Ovary (tissue), 3 donors: ENCODE results near the gene DEUP1.

Source experiments
- POLR2A ChIP-seq: fragments of 450-650 bp; IDR thresholded peaks from one replicate; pipeline ENCODE4 v1.6.1; 2017; ENCODE audit warnings: antibody characterized with exemption, mild to moderate bottlenecking, moderate library complexity
- TF ChIP-seq, protein P1 (sequence below), 3 donors: fragments of 450-650 bp in 2 of 3; fragments of 200-600 bp in 1 of 3; IDR thresholded peaks; one replicate each; pipeline versions ENCODE4 v1.5.1 to v1.8.0; 2016 to 2022; ENCODE audit warnings: antibody characterized with exemption in 3 of 3, mild to moderate bottlenecking in 1 of 3
- donor health status: DM: no; HTN: no; CAD: no.

DNA sequence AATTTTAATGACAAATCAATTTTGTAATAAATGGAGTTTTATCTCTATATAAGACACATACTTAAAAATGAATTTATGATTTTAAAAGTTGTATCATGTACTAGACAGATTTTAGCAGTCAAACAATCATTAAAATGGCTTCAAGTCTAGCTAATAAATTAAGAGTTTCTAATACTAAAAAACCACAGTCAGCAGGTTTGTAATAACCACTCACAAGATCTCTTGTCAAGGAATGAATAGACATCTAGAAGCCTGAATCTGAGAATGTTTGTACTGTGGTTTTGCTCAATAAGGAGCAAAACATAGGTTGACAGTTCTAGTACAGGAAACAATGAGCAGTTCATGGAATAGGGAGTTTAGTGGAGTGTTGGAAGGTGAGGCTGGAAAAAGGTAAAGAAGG is 81.2 kb downstream of the DEUP1 start:
- TF ChIP-seq, protein P1, sequence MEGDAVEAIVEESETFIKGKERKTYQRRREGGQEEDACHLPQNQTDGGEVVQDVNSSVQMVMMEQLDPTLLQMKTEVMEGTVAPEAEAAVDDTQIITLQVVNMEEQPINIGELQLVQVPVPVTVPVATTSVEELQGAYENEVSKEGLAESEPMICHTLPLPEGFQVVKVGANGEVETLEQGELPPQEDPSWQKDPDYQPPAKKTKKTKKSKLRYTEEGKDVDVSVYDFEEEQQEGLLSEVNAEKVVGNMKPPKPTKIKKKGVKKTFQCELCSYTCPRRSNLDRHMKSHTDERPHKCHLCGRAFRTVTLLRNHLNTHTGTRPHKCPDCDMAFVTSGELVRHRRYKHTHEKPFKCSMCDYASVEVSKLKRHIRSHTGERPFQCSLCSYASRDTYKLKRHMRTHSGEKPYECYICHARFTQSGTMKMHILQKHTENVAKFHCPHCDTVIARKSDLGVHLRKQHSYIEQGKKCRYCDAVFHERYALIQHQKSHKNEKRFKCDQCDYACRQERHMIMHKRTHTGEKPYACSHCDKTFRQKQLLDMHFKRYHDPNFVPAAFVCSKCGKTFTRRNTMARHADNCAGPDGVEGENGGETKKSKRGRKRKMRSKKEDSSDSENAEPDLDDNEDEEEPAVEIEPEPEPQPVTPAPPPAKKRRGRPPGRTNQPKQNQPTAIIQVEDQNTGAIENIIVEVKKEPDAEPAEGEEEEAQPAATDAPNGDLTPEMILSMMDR (IDR thresholded peaks at IDR 0.05), result no peak
- TF ChIP-seq POLR2A, result no peak
